Body of pancreas (tissue), 4 donors: ENCODE measurements around the gene TRIM44. TPM values are rescaled to one million over a fixed set of nuclear protein-coding genes. Genes with fewer than 3 reads are reported as not detected.
"Not testable (repeated sequence)": the region's sequence is repeated elsewhere in the genome, so short reads cannot be mapped to it uniquely, and the experiment has no call there.

Experiments used
- ATAC-seq: fragments of 150-250 bp; one replicate; pipeline ENCODE4 v1.9.1; 2016
- DNase-seq, 4 donors: peaks; one replicate each; pipeline ENCODE4 v3.0.0-alpha.2; 2019
- H3K27ac ChIP-seq, 4 donors: fragments of 200-600 bp; sonication (generic); 1 replicate in 3 of 4; 2 replicates in 1 of 4; pipeline versions ENCODE4 v1.5.1 to v1.6.1; 2016 to 2019; ENCODE audit warnings: mild to moderate bottlenecking in 1 of 4, mixed read lengths in 1 of 4, moderate library complexity in 1 of 4
- H3K27me3 ChIP-seq, 2 donors: fragments of 200-600 bp; sonication (generic); one replicate each; pipeline ENCODE4 v1.6.0; 2016; ENCODE audit warnings: mild to moderate bottlenecking in 1 of 2
- H3K36me3 ChIP-seq, 2 donors: fragments of 200-600 bp; sonication (generic); replicated peaks in 1 of 2; 2 replicates each; pipeline ENCODE4 v1.5.1; 2016; ENCODE audit warnings: low read depth in 2 of 2; ENCODE audit not compliant: insufficient read depth in 1 of 2
- H3K4me1 ChIP-seq: fragments of 200-600 bp; sonication (generic); one replicate; pipeline ENCODE4 v1.6.0; 2016
- H3K4me3 ChIP-seq, 2 donors: fragments of 200-600 bp; sonication (generic); 1 replicate in 1 of 2; 2 replicates in 1 of 2; pipeline ENCODE4 v1.5.1; 2016 to 2019
- H3K9me3 ChIP-seq, 3 donors: fragments of 200-600 bp; sonication (generic); 1 replicate in 2 of 3; 2 replicates in 1 of 3; pipeline ENCODE4 v1.5.1; 2016
- CTCF ChIP-seq, 7 experiments: fragments of 450-650 bp in 4 of 7; fragments of 200-600 bp in 3 of 7; sonication (generic) in 3 of 7; IDR thresholded peaks; one replicate each; pipeline ENCODE4 v1.5.1; 2016 to 2019; ENCODE audit warnings: antibody characterized with exemption in 7 of 7
- POLR2A ChIP-seq, 3 donors: fragments of 450-650 bp; IDR thresholded peaks; one replicate each; pipeline ENCODE4 v1.6.1; 2016; ENCODE audit warnings: antibody characterized with exemption in 3 of 3, mild to moderate bottlenecking in 2 of 3
- WGBS, 2 donors: methylation state at CpG; one replicate each; pipeline ENCODE4 v1.1.5; 2017; 5-methylcytosine and 5-hydroxymethylcytosine counted together
- intact Hi-C: fragments of 100-400 bp; cut with DNase I; formaldehyde crosslinking; loops from one replicate; pipeline ENCODE4 v1.15.1; 2023
- total RNA-seq, 2 donors: library from RNA; depleted of rRNA; stranded (reverse); fragments of >200 nt; gene quantifications; one replicate each; pipeline ENCODE4 v1.1.0, GENCODE V29; 2016

Gene TRIM44
- total RNA-seq, 2 donors from 2014 or later: 17.4 to 81.7 TPM

GRCh38 chr11:35750315-35750714 lies 87.7 kb downstream of the TRIM44 start:
- no peak for TF ChIP-seq POLR2A (IDR thresholded peaks at IDR 0.05)
- no peak for TF ChIP-seq CTCF (IDR thresholded peaks at IDR 0.05)
- H3K4me1 ChIP-seq: peaks cover 62% of the 10 kb centered on the region
- intact Hi-C loops: no loop called here
- no peak overlapping the region for H3K4me3 ChIP-seq
- H3K27ac ChIP-seq: peak overlapping the region in 1 of 4 donors; percentile 50
- H3K36me3 ChIP-seq: no peaks in the 10 kb centered on the region
- ATAC-seq (no peak), DNase-seq (no peak)
- no peaks in the 10 kb centered on the region for H3K27me3 ChIP-seq
- no peaks in the 10 kb centered on the region for H3K9me3 ChIP-seq
- 47 to 56% methylated on average over 2 of the region's 2 CpGs for WGBS, 2 donors

GRCh38 chr11:35750981-35751663 lies 88.5 kb downstream of the TRIM44 start:
- Histone ChIP-seq H3K9me3 (no peaks in the 10 kb centered on the region), H3K4me3 (no peak overlapping the region), H3K4me1 (peaks cover 55% of the 10 kb centered on the region), H3K36me3 (no peaks in the 10 kb centered on the region), H3K27ac (peak overlapping the region in 3 of 4 donors; percentile 1 to 50 (median 12)), H3K27me3 (no peaks in the 10 kb centered on the region)
- DNase-seq: no peak
- whole genome bisulfite sequencing, 2 donors: 86 to 92% methylated on average over 4 of the region's 4 CpGs
- intact Hi-C loops: no loop called here
- TF ChIP-seq POLR2A (IDR thresholded peaks at IDR 0.05) (no peak), CTCF (IDR thresholded peaks at IDR 0.05) (no peak)
- ATAC-seq: no peak

GRCh38 chr11:35751664-35752061 lies 89.1 kb downstream of the TRIM44 start:
- ATAC-seq: no peak
- 29 to 36% methylated on average over 1 of the region's 1 CpG for WGBS, 2 donors
- Histone ChIP-seq H3K9me3 (no peaks in the 10 kb centered on the region), H3K4me3 (no peak overlapping the region), H3K36me3 (no peaks in the 10 kb centered on the region), H3K27me3 (no peaks in the 10 kb centered on the region), H3K4me1 (peaks cover 50% of the 10 kb centered on the region), H3K27ac (peak overlapping the region in 3 of 4 donors; percentile 15 to 50 (median 40))
- TF ChIP-seq POLR2A (IDR thresholded peaks at IDR 0.05) (no peak), CTCF (IDR thresholded peaks at IDR 0.05) (no peak)
- intact Hi-C loops: no loop called here
- no peak for DNase-seq

- H3K27me3 ChIP-seq: no peaks in the 10 kb centered on the region
- peak overlapping the region in 3 of 4 donors; percentile 15 to 50 (median 40) for H3K27ac ChIP-seq
- H3K36me3 ChIP-seq: no peaks in the 10 kb centered on the region
- H3K4me1 ChIP-seq: peaks cover 45% of the 10 kb centered on the region
- intact Hi-C loops: no loop called here
- DNase-seq (no peak), ATAC-seq (no peak)
- TF ChIP-seq CTCF (IDR thresholded peaks at IDR 0.05): no peak
- TF ChIP-seq POLR2A (IDR thresholded peaks at IDR 0.05): no peak
- no peaks in the 10 kb centered on the region for H3K9me3 ChIP-seq
- no peak overlapping the region for H3K4me3 ChIP-seq
- WGBS, 2 donors: 54 to 67% methylated on average over 3 of the region's 3 CpGs
Observed at GRCh38 chr11:35752115-35752514, 89.5 kb downstream of the TRIM44 start.

GRCh38 chr11:35753573-35753972 lies 91.0 kb downstream of the TRIM44 start:
- DNase-seq, intact Hi-C loops, ATAC-seq, H3K9me3 ChIP-seq, H3K27ac ChIP-seq, H3K4me3 ChIP-seq, H3K27me3 ChIP-seq, H3K36me3 ChIP-seq: not testable (repeated sequence)
- whole genome bisulfite sequencing, 2 donors: 95 to 98% methylated on average over 6 of the region's 6 CpGs
- H3K4me1 ChIP-seq: peaks cover 33% of the 10 kb centered on the region

- intact Hi-C loops, DNase-seq: not testable (repeated sequence)
- 71 to 86% methylated on average over 7 to 8 of the region's 8 CpGs for WGBS, 2 donors
Observed at GRCh38 chr11:35759951-35760350, 97.4 kb downstream of the TRIM44 start.

More at GRCh38 chr11:35759951-35760350, 97.4 kb downstream of the TRIM44 start:
- not testable (repeated sequence) for H3K27ac ChIP-seq, H3K36me3 ChIP-seq, ATAC-seq, H3K4me3 ChIP-seq, H3K9me3 ChIP-seq, H3K27me3 ChIP-seq
- peaks cover 35% of the 10 kb centered on the region for H3K4me1 ChIP-seq
